BLaER1 treated with 17β-estradiol and CSF1 and Interleukin-3, amounts not matched to agents 10 nM and 100 nM (cell line): ENCODE results near the gene PLEKHG3.

ENCODE experiments used
- H3K27ac ChIP-seq, 11 experiments: shearing (Covaris generic); formaldehyde crosslinking; 2 replicates each; pipeline ENCODE4 v1.8.1; 2022
- H3K27me3 ChIP-seq, 11 experiments: shearing (Covaris generic); formaldehyde crosslinking; 2 replicates each; pipeline ENCODE4 v1.8.1; 2022
- H3K36me3 ChIP-seq, 11 experiments: shearing (Covaris generic); formaldehyde crosslinking; 2 replicates each; pipeline ENCODE4 v1.8.1; 2022
- H3K4me1 ChIP-seq, 10 experiments: shearing (Covaris generic); formaldehyde crosslinking; 2 replicates each; pipeline ENCODE4 v1.8.1; 2022
- H3K4me2 ChIP-seq, 11 experiments: shearing (Covaris generic); formaldehyde crosslinking; 2 replicates each; pipeline ENCODE4 v1.8.1; 2022
- H3K4me3 ChIP-seq, 10 experiments: shearing (Covaris generic); formaldehyde crosslinking; 2 replicates each; pipeline ENCODE4 v1.8.1; 2022
- H3K9ac ChIP-seq, 11 experiments: shearing (Covaris generic); formaldehyde crosslinking; 2 replicates each; pipeline ENCODE4 v1.8.1; 2022
- H3K9me3 ChIP-seq, 11 experiments: shearing (Covaris generic); formaldehyde crosslinking; replicated peaks in 1 of 11; 2 replicates each; pipeline ENCODE4 v1.8.1; 2022
- H4K20me1 ChIP-seq, 11 experiments: shearing (Covaris generic); formaldehyde crosslinking; 2 replicates each; pipeline ENCODE4 v1.8.1; 2022
- Cebpa-rat ChIP-seq, 11 experiments: shearing (Covaris generic); IDR thresholded peaks; 2 replicates each; pipeline ENCODE4 v1.8.1; 2022

Gene PLEKHG3

DNA sequence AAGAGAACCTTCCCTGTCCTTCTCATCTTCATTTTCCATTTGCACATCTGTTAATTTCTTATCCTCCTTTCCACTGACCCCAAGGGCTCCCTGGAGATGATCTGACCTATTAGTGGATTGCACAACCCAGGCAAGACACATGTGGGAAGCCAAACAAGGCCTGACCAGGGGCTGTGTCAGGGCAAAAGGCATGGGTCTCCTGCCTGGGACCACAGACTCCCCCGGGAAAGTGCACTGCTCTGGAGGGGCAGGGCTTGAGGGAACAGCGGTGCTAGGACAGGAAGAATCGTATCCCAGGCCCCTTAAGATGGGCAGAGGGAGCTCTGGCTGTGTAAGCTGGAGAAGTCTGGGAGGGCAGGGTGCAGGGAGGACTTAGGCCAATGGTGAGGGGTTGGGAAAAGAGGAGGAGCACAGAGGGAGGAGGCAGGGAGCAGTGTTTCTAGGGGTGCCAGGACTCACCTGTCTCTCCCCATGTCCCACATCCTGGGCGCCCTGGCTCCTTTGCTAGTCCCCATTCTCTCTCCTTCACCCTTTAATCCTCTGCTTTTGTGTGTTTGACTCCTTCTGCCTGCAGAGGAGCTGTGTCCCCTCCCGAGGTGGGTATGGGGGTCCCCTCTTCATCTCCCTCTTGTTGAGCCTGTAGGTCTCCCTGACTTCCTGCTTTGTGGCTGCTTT is 25.3 kb downstream of the PLEKHG3 start:
- Histone ChIP-seq H3K4me1 (peaks cover 6 to 53% (median 46%) of the 10 kb centered on the region in 10 experiments), H3K4me2 (peak overlapping the region in 9 of 11 experiments; percentile 14 to 62 (median 51); a peak in 18 of 22 replicates)

DNA sequence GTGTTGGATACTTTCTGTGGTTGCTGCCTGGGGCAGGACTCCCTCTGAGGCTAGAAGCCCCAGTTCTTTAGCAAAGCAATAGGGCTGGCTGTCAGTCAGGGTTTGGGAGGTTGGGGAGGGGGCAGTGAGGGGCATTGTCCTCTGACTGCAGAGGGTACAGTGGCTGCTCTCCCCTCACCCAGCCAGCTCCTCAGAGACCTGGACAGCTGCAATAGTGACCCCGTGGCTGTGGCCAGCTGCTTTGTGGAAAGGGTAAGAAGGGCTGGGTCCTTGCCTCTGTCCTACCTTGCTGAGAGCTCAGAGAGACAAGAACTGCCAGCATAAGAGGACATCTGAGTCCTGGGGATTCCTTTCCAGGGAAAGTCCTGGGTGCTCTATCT is 25.8 kb downstream of the PLEKHG3 start:
- Histone ChIP-seq H3K27me3 (no peaks in the 10 kb centered on the region), H3K27ac (no peak overlapping the region; a peak in 1 of 22 replicates), H4K20me1 (peaks cover 0 to 9% (median 0%) of the 10 kb centered on the region in 11 experiments; a peak in 6 of 22 replicates), H3K4me2 (peak overlapping the region in 9 of 11 experiments; percentile 14 to 62 (median 51); a peak in 17 of 22 replicates), H3K9me3 (no peaks in the 10 kb centered on the region), H3K4me1 (peaks cover 7 to 53% (median 45%) of the 10 kb centered on the region in 10 experiments), H3K36me3 (peaks cover 0 to 42% (median 0%) of the 10 kb centered on the region in 11 experiments; a peak in 5 of 22 replicates), H3K9ac (0 out of 22 replicates have a peak overlapping the region, but pooled peaks of 1 of the 11 experiments have one; percentile 13), H3K4me3 (no peak overlapping the region)
- no peak for TF ChIP-seq Cebpa-rat (IDR thresholded peaks at IDR 0.05)

More for the DNA sequence above, 25.3 kb downstream of the PLEKHG3 start:
- H3K36me3 ChIP-seq = peaks cover 0 to 42% (median 0%) of the 10 kb centered on the region in 11 experiments; a peak in 5 of 22 replicates
- peaks cover 0 to 9% (median 0%) of the 10 kb centered on the region in 11 experiments; a peak in 6 of 22 replicates for H4K20me1 ChIP-seq
- H3K27ac ChIP-seq = no peak overlapping the region; a peak in 1 of 22 replicates
- no peaks in the 10 kb centered on the region for H3K27me3 ChIP-seq
- 0 out of 22 replicates have a peak overlapping the region, but pooled peaks of 1 of the 11 experiments have one; percentile 13 for H3K9ac ChIP-seq
- H3K4me3 ChIP-seq = no peak overlapping the region
- H3K9me3 ChIP-seq = no peaks in the 10 kb centered on the region
- TF ChIP-seq Cebpa-rat (IDR thresholded peaks at IDR 0.05) = 0 out of 22 replicates have a peak, but pooled peaks of 1 of the 11 experiments have one; percentile 20

GRCh38 chr14:64730681-64731080 is 26.5 kb downstream of the PLEKHG3 start:
- H3K4me2 ChIP-seq = no peak overlapping the region
- peaks cover 14 to 53% (median 45%) of the 10 kb centered on the region in 10 experiments for H3K4me1 ChIP-seq
- H3K27me3 ChIP-seq = no peaks in the 10 kb centered on the region
- H4K20me1 ChIP-seq = peaks cover 0 to 8% (median 0%) of the 10 kb centered on the region in 11 experiments; a peak in 6 of 22 replicates
- no peaks in the 10 kb centered on the region for H3K9me3 ChIP-seq
- peaks cover 0 to 42% (median 0%) of the 10 kb centered on the region in 11 experiments; a peak in 5 of 22 replicates for H3K36me3 ChIP-seq
- no peak overlapping the region for H3K4me3 ChIP-seq
- TF ChIP-seq Cebpa-rat (IDR thresholded peaks at IDR 0.05) = no peak
- H3K9ac ChIP-seq = no peak overlapping the region
- no peak overlapping the region for H3K27ac ChIP-seq

DNA sequence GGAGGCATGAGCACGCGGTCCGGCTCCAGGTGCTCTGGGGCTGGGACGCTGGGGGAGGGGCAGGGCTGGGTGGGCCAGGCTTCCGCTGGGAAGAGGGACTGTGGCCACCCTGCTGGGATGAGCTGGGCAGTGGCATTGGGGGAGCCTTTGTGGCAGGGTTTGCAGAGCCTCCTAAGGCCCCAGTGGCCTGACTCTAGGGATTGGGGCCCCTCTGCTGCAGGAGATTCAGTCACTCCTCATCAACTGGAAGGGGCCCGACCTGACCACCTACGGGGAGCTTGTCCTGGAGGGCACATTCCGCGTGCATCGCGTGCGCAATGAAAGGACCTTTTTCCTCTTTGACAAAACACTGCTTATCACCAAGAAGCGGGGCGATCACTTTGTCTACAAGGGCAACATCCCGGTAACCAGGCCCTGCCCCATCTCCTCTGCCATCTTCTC is 26.9 kb downstream of the PLEKHG3 start:
- Histone ChIP-seq H3K27ac (no peak overlapping the region), H3K4me1 (peaks cover 18 to 53% (median 45%) of the 10 kb centered on the region in 10 experiments)

GRCh38 chr14:64732066-64732465 is 27.8 kb downstream of the PLEKHG3 start:
- H3K4me2 ChIP-seq = no peak overlapping the region
- no peaks in the 10 kb centered on the region for H3K27me3 ChIP-seq
- H3K27ac ChIP-seq = no peak overlapping the region
- no peak for TF ChIP-seq Cebpa-rat (IDR thresholded peaks at IDR 0.05)
- peaks cover 17 to 53% (median 46%) of the 10 kb centered on the region in 10 experiments for H3K4me1 ChIP-seq
- H3K9me3 ChIP-seq = no peaks in the 10 kb centered on the region
- no peak overlapping the region for H3K9ac ChIP-seq
- peaks cover 0 to 13% (median 0%) of the 10 kb centered on the region in 11 experiments; a peak in 1 of 22 replicates for H4K20me1 ChIP-seq
- H3K4me3 ChIP-seq = no peak overlapping the region
- H3K36me3 ChIP-seq = peaks cover 0 to 42% (median 0%) of the 10 kb centered on the region in 11 experiments; a peak in 5 of 22 replicates

More for the DNA sequence above, 26.9 kb downstream of the PLEKHG3 start:
- no peaks in the 10 kb centered on the region for H3K9me3 ChIP-seq
- no peak overlapping the region for H3K4me2 ChIP-seq
- no peaks in the 10 kb centered on the region for H3K27me3 ChIP-seq
- H3K4me3 ChIP-seq = no peak overlapping the region
- no peak overlapping the region for H3K9ac ChIP-seq
- peaks cover 0 to 9% (median 0%) of the 10 kb centered on the region in 11 experiments; a peak in 6 of 22 replicates for H4K20me1 ChIP-seq
- no peak for TF ChIP-seq Cebpa-rat (IDR thresholded peaks at IDR 0.05)
- H3K36me3 ChIP-seq = peaks cover 0 to 42% (median 0%) of the 10 kb centered on the region in 11 experiments; a peak in 5 of 22 replicates

GRCh38 chr14:64732536-64733120 is 28.4 kb downstream of the PLEKHG3 start:
- no peak for TF ChIP-seq Cebpa-rat (IDR thresholded peaks at IDR 0.05)
- no peak overlapping the region for H3K9ac ChIP-seq
- no peak overlapping the region for H3K4me2 ChIP-seq
- no peak overlapping the region for H3K4me3 ChIP-seq
- H3K27ac ChIP-seq = no peak overlapping the region
- H3K4me1 ChIP-seq = peaks cover 17 to 58% (median 52%) of the 10 kb centered on the region in 10 experiments
- H3K27me3 ChIP-seq = no peaks in the 10 kb centered on the region
- H3K9me3 ChIP-seq = no peaks in the 10 kb centered on the region
- H4K20me1 ChIP-seq = peaks cover 0 to 11% (median 0%) of the 10 kb centered on the region in 11 experiments; a peak in 1 of 22 replicates
- H3K36me3 ChIP-seq = peaks cover 0 to 40% (median 0%) of the 10 kb centered on the region in 11 experiments; a peak in 5 of 22 replicates

- peaks cover 0 to 33% (median 0%) of the 10 kb centered on the region in 11 experiments; a peak in 6 of 22 replicates for H3K36me3 ChIP-seq
- H3K4me1 ChIP-seq = peaks cover 17 to 63% (median 56%) of the 10 kb centered on the region in 10 experiments
- H3K9ac ChIP-seq = no peak overlapping the region
- H3K27ac ChIP-seq = no peak overlapping the region
- H3K4me2 ChIP-seq = peak overlapping the region in 3 of 11 experiments; percentile 1 to 41 (median 30); a peak in 1 of 22 replicates
- no peak for TF ChIP-seq Cebpa-rat (IDR thresholded peaks at IDR 0.05)
- no peak overlapping the region for H3K4me3 ChIP-seq
- no peaks in the 10 kb centered on the region for H3K9me3 ChIP-seq
- no peaks in the 10 kb centered on the region for H3K27me3 ChIP-seq
- H4K20me1 ChIP-seq = peaks cover 0 to 6% (median 0%) of the 10 kb centered on the region in 11 experiments; a peak in 1 of 22 replicates
Measured at GRCh38 chr14:64733321-64733720, 29.1 kb downstream of the PLEKHG3 start.

- H3K9ac ChIP-seq = no peak overlapping the region
- peaks cover 0 to 27% (median 0%) of the 10 kb centered on the region in 11 experiments; a peak in 6 of 22 replicates for H3K36me3 ChIP-seq
Measured at GRCh38 chr14:64733899-64734298, 29.7 kb downstream of the PLEKHG3 start.

More at GRCh38 chr14:64733899-64734298, 29.7 kb downstream of the PLEKHG3 start:
- Histone ChIP-seq H3K27me3 (no peaks in the 10 kb centered on the region), H3K4me2 (peak overlapping the region in 6 of 11 experiments; percentile 1 to 43 (median 20); a peak in 5 of 22 replicates), H3K4me1 (peaks cover 17 to 63% (median 56%) of the 10 kb centered on the region in 10 experiments), H3K4me3 (no peak overlapping the region), H3K9me3 (no peaks in the 10 kb centered on the region), H4K20me1 (peaks cover 0 to 6% (median 0%) of the 10 kb centered on the region in 11 experiments; a peak in 1 of 22 replicates), H3K27ac (no peak overlapping the region)
- TF ChIP-seq Cebpa-rat (IDR thresholded peaks at IDR 0.05) = no peak
